ENCODE measurements around the gene CPA1.
"Not testable (repeated sequence)": the region's sequence is repeated elsewhere in the genome, so short reads cannot be mapped to it uniquely, and the experiment has no call there.

Gene CPA1

GRCh38 chr7:130374507-130374906 lies 5.8 kb upstream of the CPA1 start:
- DNase-seq (ENCODE audit: low spot score), result no peak

DNA sequence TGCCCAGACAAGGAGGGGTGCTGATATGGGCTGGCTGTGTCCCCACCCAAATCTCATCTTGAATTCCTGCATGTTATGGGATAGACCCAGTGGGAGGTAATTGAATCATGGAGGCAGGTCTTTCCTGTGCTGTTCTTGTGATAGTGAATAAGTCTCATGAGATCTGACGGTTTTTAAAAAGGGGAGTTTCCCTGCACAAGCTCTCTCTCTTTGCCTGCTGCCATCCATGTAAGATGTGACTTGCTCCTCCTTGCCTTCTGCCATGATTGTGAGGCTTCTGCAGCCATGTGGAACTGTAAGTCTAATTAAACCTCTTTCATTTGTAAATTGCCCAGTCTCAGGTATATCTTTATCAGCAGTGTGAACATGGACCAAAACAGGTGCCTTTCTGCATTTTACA lies 3.8 kb upstream of the CPA1 start:
- DNase-seq (ENCODE audit: low spot score), result not testable (repeated sequence)

DNA sequence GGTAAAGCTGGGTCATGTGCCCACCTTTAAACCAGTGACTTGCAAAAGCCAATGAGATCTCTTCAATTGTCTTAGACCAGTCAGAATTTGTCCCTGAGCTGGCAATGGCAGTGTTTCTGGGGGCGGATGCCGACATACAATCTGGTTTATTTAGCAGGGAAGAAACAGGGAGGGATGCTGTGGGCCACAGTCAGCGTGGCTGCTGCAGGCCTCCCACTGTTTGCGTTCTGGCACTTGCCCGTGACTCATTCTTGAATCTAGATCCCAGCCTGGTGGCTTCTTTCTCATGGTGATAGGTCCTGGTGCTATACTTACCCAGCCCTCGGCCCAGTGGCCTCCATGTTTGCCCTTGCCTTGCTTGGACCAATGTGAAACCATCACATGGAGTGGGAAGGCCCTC lies 3.1 kb upstream of the CPA1 start:
- no peak for DNase-seq (ENCODE audit: low spot score)

DNA sequence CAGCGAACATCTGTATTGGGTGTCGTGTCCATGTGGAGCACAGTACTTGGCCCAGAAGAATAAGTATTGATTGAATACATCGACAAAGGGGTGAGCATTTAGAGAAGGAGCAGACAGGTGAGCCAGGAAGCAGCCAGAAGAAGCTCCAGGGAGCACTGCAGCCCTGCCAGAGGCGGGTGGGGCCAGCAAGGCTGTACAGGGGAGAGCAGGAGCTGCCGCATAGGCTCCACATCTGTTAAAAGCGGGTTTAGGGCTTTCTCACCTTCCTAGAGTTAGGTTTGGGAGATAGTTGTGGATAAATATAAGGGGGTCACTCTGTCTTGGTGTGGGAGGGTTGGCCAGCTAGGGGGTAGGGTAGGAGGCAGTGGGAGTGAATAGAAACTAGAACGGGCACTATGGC lies 1.3 kb upstream of the CPA1 start:
- no peak for DNase-seq (ENCODE audit: low spot score)

- peak; percentile 55 for DNase-seq (ENCODE audit: low spot score)
These were observed 768 bp upstream of the CPA1 start for GRCh38 chr7:130379532-130379920.

DNA sequence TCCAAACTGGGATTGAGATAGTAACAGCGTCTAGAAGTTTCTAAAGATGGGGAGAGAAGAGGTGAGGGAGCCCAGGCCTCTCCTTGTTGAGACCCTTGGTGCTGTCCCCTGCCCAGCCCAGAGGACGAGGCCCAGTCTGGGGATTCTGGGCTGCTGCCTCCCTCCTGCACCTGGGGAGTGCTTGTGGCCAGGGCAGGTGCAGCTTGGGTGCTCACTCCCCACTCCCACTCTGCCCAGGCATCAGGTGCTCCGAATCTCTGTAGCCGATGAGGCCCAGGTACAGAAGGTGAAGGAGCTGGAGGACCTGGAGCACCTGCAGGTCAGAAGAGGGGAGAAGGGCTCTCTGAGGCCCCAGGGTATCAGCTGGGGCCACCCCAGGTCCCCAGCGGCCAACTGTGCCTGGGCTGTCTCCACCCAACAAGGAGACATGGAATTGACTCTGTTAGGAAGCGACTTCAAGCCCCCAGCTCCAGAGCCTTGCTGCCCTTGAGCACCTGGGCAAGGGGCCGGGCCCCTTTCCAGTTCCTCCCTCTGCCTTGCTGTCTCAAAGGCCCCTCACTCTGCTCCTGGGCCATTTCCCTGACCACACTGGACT lies 664 bp downstream of the CPA1 start:
- DNase-seq (ENCODE audit: low spot score), result no peak

- no peak for DNase-seq (ENCODE audit: low spot score)
These were observed 1.4 kb downstream of the CPA1 start for GRCh38 chr7:130381468-130382312.

DNA sequence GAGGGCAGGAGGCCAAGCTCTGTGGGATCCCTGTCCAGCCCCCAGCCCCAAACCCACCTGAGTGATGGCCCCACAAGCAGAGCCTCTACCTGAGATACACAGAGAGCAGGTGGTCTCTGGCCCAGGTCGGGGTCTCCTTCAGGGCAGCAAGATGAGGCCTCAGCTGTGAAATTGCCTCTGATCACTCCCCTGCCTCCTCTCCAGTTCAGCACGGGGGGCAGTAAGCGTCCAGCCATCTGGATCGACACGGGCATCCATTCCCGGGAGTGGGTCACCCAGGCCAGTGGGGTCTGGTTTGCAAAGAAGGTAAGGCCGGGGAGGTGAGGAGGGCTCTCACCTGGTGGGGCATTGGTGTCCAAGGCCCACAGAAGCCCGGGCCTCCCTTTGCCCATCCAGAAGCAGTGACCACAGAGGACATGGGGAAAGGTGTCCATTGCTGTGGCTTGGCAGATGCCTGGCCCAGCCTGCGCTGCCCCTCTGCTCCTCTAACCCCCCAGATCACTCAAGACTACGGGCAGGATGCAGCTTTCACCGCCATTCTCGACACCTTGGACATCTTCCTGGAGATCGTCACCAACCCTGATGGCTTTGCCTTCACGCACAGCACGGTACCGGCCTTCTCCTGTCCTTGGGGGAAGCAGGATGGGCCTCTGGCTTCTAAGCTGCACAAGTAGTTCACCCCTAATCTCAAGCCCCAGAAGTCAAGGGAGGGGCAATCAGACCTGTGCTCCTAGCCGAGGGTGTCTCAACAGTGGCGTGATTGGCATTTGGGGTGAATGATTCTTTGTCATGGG lies 3.1 kb downstream of the CPA1 start:
- DNase-seq (ENCODE audit: low spot score), result no peak

DNA sequence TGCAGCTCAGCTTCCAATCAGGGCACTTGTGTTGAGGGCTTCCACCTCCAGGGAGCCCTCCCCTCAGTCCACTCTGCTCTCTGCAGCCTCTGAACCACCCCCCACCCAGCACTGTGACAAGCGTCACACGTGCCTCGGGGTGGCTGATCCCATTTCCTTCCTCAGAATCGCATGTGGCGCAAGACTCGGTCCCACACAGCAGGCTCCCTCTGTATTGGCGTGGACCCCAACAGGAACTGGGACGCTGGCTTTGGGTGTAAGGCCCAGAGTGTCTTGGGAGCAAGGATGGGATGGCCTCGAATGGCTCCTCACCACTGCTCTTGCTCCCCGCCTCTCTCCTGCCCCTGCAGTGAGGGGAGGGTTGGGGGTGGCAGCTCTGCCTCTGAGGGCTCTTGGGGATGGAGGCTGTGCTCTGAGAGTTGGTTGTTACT lies 4.1 kb downstream of the CPA1 start:
- DNase-seq (ENCODE audit: low spot score), result no peak

DNA sequence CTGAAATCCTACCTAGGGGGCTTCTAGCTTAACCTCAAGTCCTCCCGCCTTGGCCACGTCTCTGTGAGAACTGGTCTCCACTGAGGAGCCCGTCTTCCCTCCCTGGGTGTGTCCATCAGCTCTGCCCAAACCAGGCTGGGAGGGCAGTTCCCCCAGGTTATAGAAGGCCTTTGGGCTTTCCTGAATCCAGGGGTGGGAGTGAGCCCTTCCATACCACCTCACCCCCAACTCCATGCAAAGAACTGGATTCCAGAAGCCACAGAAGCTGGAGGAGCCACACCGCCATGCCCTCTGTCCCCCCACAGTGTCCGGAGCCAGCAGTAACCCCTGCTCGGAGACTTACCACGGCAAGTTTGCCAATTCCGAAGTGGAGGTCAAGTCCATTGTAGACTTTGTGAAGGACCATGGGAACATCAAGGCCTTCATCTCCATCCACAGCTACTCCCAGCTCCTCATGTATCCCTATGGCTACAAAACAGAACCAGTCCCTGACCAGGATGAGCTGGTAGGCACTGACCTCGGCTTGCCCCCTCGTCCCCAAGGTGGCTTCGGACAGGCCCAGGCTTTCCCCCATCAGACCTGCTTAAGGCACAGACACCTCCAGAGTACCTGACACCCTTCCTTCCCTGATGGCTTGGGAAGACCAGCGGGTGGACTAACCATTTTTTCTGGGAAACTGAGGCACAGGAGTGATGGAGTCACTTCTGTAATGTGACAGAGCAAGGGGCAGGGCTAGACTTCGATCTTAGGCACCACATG lies 4.7 kb downstream of the CPA1 start:
- DNase-seq (ENCODE audit: low spot score), result no peak

DNA sequence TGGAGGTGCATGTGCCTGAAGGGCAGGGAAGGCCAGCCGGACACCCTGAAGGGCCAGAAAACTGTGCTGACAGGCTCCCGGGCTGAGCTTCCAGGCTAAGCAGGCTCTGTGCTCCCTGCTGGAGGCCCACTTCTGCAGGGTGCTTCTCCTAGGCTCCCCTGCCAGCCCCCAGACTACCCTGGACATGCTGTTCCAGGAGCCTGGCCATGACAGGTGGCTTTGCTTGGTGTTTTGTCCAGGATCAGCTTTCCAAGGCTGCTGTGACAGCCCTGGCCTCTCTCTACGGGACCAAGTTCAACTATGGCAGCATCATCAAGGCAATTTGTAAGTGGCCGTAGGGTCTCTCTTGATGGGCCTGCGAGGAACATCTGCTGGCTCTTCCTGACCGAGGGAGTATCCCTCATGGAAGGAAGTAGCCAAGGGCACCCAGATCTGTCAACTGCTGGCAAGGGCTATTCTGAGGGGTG lies 5.3 kb downstream of the CPA1 start:
- no peak for DNase-seq (ENCODE audit: low spot score)

GRCh38 chr7:130386876-130387275 lies 6.6 kb downstream of the CPA1 start:
- peak; percentile 48 for DNase-seq (ENCODE audit: low spot score)

DNA sequence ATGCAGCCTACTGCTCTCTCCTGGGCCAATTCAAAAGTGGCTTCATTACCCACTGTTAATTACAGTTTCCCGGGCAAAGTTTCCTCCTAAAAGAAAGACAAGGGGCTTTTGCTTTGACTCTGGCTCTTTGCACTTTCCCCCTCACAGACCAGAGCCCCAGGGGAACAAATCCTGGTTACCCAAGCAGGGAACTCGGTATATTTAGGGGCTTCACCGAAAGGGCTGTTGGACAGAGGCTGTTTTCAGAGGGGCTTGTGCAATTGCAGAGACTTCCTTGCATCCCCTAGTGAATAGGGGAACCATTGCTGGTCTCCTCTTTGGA lies 7.0 kb downstream of the CPA1 start:
- DNase-seq (ENCODE audit: low spot score), result no peak

- DNase-seq (ENCODE audit: low spot score), result no peak
These were observed 7.5 kb downstream of the CPA1 start for GRCh38 chr7:130387628-130388403.

DNA sequence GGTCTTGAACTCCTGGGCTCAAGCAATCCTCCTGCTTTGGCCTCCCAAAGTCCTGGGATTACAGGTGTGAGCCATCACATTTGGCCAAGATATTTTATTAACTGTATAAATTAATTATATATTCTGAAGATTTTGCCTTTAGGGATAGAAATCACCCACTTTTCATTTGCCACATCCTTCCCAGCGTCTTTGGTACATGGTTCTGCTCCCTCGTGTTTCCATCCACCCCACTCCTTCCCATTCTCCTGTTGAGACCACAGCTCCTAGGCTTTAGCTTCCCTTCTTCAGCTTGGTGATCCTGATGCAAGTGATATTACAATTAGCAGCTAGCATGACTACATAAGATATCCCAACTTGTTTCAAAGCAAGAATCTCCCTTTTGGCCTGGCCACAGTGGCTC lies 8.4 kb downstream of the CPA1 start:
- DNase-seq (ENCODE audit: low spot score), result no peak

DNA sequence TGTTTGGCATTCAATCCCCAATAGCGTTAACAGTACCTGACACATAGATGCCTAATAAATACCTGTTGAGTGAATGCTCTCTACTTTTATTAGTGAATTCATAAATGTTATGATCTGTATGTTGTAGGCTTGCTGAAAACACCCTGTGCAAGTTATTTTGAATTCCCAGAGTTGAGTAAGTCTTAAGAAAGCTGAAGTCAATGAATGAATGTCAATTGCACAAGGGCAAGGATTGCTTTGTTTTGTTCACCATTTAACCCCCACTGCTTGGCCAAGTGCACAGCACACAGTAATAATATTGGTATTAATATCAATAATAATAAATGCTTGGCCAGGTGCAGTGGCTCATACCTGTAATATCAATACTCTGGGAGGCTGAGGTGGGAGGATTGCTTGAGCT lies 10.2 kb downstream of the CPA1 start:
- no peak for DNase-seq (ENCODE audit: low spot score)

GRCh38 chr7:130393101-130393561 lies 12.8 kb downstream of the CPA1 start:
- DNase-seq (ENCODE audit: low spot score), result no peak

DNA sequence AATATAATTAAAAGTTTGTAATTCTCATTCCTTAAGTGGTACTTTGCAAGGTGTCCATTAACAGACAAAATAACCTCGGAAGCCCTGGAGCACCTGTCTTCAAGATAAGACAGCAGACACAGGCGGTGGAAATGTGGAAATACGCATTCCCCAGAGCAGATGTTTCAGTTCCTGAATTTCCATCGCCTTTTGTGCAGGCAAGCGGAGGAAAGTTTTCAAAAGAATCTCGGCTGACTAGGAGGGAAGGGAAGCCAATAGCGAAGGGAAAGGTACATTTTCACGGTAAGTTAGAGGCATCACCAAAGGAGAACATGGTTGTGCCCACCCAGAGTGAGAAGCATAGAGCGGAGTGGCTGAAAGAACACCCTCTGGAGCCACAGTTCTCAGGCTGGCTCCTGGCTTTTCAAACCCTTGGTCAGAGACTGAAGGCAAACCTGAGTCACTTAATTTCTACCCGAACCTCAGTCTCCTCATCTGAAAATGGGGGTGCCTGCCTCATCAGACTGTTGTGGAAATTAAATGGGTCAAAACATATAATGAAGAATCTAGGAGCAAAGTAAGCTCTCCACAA lies 13.6 kb downstream of the CPA1 start:
- DNase-seq (ENCODE audit: low spot score), result no peak

- DNase-seq (ENCODE audit: low spot score), result no peak
These were observed 14.3 kb downstream of the CPA1 start for GRCh38 chr7:130394421-130395195.

- no peak for DNase-seq (ENCODE audit: low spot score)
These were observed 15.1 kb downstream of the CPA1 start for GRCh38 chr7:130395421-130395820.

All from left forelimb (tissue), 1 donor.